K562 (cell line): ENCODE measurements around the gene RSRP1. TPM values are rescaled to one million over a fixed set of nuclear protein-coding genes. Genes with fewer than 3 reads are reported as not detected.
A peak's percentile ranks its signal among the peaks of the same experiment; 100 is the strongest.

Experiments used
- ARNT ChIP-seq, 2 experiments: fragments of 450-650 bp; IDR thresholded peaks; 2 replicates each; pipeline ENCODE4 v1.6.1; 2016; ENCODE audit warnings: mild to moderate bottlenecking in 1 of 2
- ESRRB ChIP-seq: fragments of 250-450 bp; sonication (Bioruptor Pico); IDR thresholded peaks from 2 replicates; pipeline ENCODE4 v1.5.0; 2020; ENCODE audit warnings: mild to moderate bottlenecking, moderate library complexity, borderline replicate concordance
- ETV5 ChIP-seq: sonication (generic); formaldehyde crosslinking; IDR thresholded peaks from 2 replicates; pipeline ENCODE4 v1.4.0; 2020; ENCODE audit warnings: low read depth, mild to moderate bottlenecking, missing genetic modification reagents
- HDAC1 ChIP-seq, 2 experiments: fragments of 450-650 bp; IDR thresholded peaks; 2 replicates each; pipeline ENCODE4 v1.6.1; 2016 to 2017; ENCODE audit warnings: inconsistent platforms in 1 of 2, mild to moderate bottlenecking in 1 of 2, moderate library complexity in 1 of 2
- HNRNPUL1 ChIP-seq: fragments of 200-400 bp; formaldehyde crosslinking; IDR thresholded peaks from 2 replicates; pipeline ENCODE4 v1.6.1; 2017; ENCODE audit warnings: low read length
- KDM1A ChIP-seq, 2 experiments: fragments of 450-650 bp; IDR thresholded peaks; 2 replicates each; pipeline ENCODE4 v1.6.1; 2016; ENCODE audit warnings: mild to moderate bottlenecking in 2 of 2
- LEF1 ChIP-seq: fragments of 450-650 bp; IDR thresholded peaks from 2 replicates; pipeline ENCODE4 v1.6.1; 2016; ENCODE audit warnings: mild to moderate bottlenecking
- NR2C2 ChIP-seq, 2 experiments: fragments of 200-800 bp in 1 of 2; sonication (Bioruptor generic) in 1 of 2; sonication (generic) in 1 of 2; formaldehyde crosslinking in 1 of 2; IDR thresholded peaks; 2 replicates each; pipeline versions ENCODE4 v1.6.1 to v1.8.0; 2016 to 2022; ENCODE audit warnings: mild to moderate bottlenecking in 1 of 2, missing compliant biosample characterization in 1 of 2, missing genetic modification characterization in 1 of 2, missing genetic modification reagents in 1 of 2
- OTX1 ChIP-seq: fragments of 450-650 bp; formaldehyde crosslinking; IDR thresholded peaks from 2 replicates; pipeline ENCODE4 v1.4.0; 2022; ENCODE audit warnings: mild to moderate bottlenecking
- SMAD1 ChIP-seq: fragments of 150-350 bp; IDR thresholded peaks from 2 replicates; pipeline ENCODE4 v1.6.1; 2014; ENCODE audit warnings: low read length, low read depth; ENCODE audit not compliant: partially characterized antibody
- TBL1XR1 ChIP-seq, 2 experiments: IDR thresholded peaks; 2 replicates each; pipeline ENCODE4 v1.6.1; 2012; ENCODE audit warnings: improper control_type of control experiment in 2 of 2, low read length in 2 of 2, mild to moderate bottlenecking in 1 of 2
- TSC22D4 ChIP-seq: fragments of 450-650 bp; IDR thresholded peaks from 2 replicates; pipeline ENCODE4 v1.6.1; 2016; ENCODE audit warnings: missing genetic modification characterization, missing biosample characterization, control low read depth
- ZNF121 ChIP-seq: sonication (generic); formaldehyde crosslinking; conservative IDR thresholded peaks from 2 replicates; pipeline ENCODE4 v1.8.0; 2022; ENCODE audit warnings: missing genetic modification reagents
- ZNF133 ChIP-seq: fragments of 250-450 bp; sonication (Bioruptor Pico); IDR thresholded peaks from 2 replicates; pipeline ENCODE4 v1.4.0; 2020; ENCODE audit warnings: mild to moderate bottlenecking
- ZNF197 ChIP-seq: fragments of 200-800 bp; sonication (Bioruptor generic); IDR thresholded peaks from 2 replicates; pipeline ENCODE4 v1.6.1; 2016; ENCODE audit warnings: low read depth, missing genetic modification characterization, missing compliant biosample characterization
- ZNF324 ChIP-seq: fragments of 250-450 bp; sonication (Bioruptor Pico); IDR thresholded peaks from 2 replicates; pipeline ENCODE4 v1.4.0; 2020; ENCODE audit warnings: mild to moderate bottlenecking
- ZNF347 ChIP-seq: fragments of 450-650 bp; formaldehyde crosslinking; IDR thresholded peaks from 2 replicates; pipeline ENCODE4 v1.4.0; 2020; ENCODE audit warnings: low read depth, mild to moderate bottlenecking, moderate library complexity
- polyA plus RNA-seq, 8 experiments: library from polyadenylated mRNA; depleted of rRNA in 4 of 8; stranded (reverse) in 5 of 8; unstranded in 3 of 8; fragments of >200 nt; fragmentation: Nextera tagmentation in 2 of 8; fragmentation: Illumina TruSeq in 1 of 8; extraction: Ambion mirVana in 2 of 8; extraction: Trizol in 1 of 8; gene quantifications; 2 replicates each; pipeline versions ENCODE4 v1.2.1 to v1.2.3, GENCODE V29; 2011 to 2014; ENCODE audit warnings: inconsistent platforms in 1 of 8, missing spikeins in 1 of 8
- total RNA-seq, 7 experiments: library from RNA; depleted of rRNA in 6 of 7; stranded (reverse); fragments of >200 nt in 6 of 7; fragmentation: Illumina TruSeq in 2 of 7; extraction: Trizol in 2 of 7; gene quantifications; 2 replicates each; pipeline versions ENCODE4 v1.2.1 to v1.2.3, GENCODE V29; 2011 to 2021; ENCODE audit warnings: low replicate concordance in 1 of 7
- TF ChIP-seq, protein P1 (sequence below): sonication (generic); formaldehyde crosslinking; IDR thresholded peaks from 2 replicates; pipeline ENCODE4 v1.8.0; 2022; ENCODE audit warnings: mild to moderate bottlenecking, missing genetic modification reagents, borderline replicate concordance
- TF ChIP-seq, protein P2 (sequence below): sonication (generic); formaldehyde crosslinking; IDR thresholded peaks from 2 replicates; pipeline ENCODE4 v1.8.0; 2022; ENCODE audit warnings: mild to moderate bottlenecking, low read depth, missing genetic modification reagents
- TF ChIP-seq, protein P3 (sequence below): fragments of 450-650 bp; IDR thresholded peaks from 2 replicates; pipeline ENCODE4 v1.7.0; 2016; ENCODE audit warnings: borderline replicate concordance
- TF ChIP-seq, protein P4 (sequence below): fragments of 250-450 bp; sonication (Bioruptor Pico); IDR thresholded peaks from 2 replicates; pipeline ENCODE4 v1.8.0; 2022; ENCODE audit warnings: inconsistent platforms, mild to moderate bottlenecking, moderate library complexity, borderline replicate concordance

RSRP1 gene
- total and polyA plus RNA-seq, 9 of the 15 experiments (the other 6 are each of a cell fraction or from before 2014, with no cell fraction given), result 27.2 to 283 (median 146) TPM

DNA sequence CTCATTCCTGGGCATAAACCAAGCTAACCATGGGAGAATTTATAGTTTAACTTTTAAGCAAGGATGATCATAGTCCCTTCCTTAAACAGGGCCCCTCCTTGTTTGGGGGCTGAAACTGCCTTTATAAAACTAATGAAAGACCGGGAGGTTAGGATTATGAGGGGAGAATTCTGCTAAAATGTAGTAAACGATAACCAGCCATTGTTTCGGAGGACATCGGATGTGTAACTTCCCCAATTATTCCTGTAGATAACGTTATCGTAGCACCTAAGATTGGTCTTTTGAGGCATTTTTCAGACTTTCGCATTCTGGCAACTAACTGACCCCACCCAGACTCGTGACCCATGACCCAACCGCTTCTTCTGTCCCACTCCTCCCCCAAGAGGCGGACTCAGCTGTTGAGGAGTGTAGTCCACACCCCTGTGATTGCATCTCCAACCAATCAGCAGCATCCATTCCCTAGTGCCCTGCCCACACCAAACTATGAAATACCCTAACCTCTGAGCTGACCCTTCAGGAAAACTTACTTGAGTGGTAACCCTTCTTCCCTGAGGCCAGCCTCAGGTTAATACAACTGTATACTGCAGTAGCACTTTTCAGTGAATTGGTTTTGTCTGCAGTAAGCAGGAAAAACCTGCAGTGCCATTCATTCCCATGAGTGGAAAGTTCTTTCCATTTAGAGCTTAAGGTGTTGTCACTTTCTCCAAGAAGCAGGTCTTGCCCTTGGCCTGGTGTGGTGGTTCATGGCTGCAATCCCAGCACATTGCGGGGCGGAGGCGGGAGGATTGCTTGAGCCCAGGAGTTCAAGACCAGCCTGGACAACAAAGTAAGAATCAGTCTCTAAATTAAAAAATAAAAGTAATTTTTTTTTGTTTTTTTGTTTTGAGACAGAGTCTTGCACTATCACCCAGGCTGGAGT is 14.1 kb downstream of the RSRP1 start (continued):
- TF ChIP-seq, protein P1, sequence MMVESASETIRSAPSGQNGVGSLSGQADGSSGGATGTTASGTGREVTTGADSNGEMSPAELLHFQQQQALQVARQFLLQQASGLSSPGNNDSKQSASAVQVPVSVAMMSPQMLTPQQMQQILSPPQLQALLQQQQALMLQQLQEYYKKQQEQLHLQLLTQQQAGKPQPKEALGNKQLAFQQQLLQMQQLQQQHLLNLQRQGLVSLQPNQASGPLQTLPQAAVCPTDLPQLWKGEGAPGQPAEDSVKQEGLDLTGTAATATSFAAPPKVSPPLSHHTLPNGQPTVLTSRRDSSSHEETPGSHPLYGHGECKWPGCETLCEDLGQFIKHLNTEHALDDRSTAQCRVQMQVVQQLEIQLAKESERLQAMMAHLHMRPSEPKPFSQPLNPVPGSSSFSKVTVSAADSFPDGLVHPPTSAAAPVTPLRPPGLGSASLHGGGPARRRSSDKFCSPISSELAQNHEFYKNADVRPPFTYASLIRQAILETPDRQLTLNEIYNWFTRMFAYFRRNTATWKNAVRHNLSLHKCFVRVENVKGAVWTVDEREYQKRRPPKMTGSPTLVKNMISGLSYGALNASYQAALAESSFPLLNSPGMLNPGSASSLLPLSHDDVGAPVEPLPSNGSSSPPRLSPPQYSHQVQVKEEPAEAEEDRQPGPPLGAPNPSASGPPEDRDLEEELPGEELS (CRISPR knock-in tag), result 0 out of 2 replicates have a peak, but pooled peaks have one; percentile 40
- TF ChIP-seq ESRRB (CRISPR knock-in tag) (no peak), HDAC1 (IDR thresholded peaks at IDR 0.05) (peak in 1 of 2 experiments; percentile 58; a peak in 2 of 4 replicates), ZNF121 (CRISPR knock-in tag) (no peak), SMAD1 (peak; percentile 14), NR2C2 (CRISPR knock-in tag; IDR thresholded peaks at IDR 0.05) (peak; percentile 91), NR2C2 (tag; IDR thresholded peaks at IDR 0.05) (peak; percentile 98), ETV5 (no peak), ZNF133 (CRISPR knock-in tag) (no peak), OTX1 (no peak), HNRNPUL1 (no peak), LEF1 (peak; percentile 80), ZNF197 (CRISPR knock-in tag) (no peak), ZNF324 (CRISPR knock-in tag) (no peak), ZNF347 (CRISPR knock-in tag) (no peak), TBL1XR1 (IDR thresholded peaks at IDR 0.05; ENCODE audit: low read length in 2 of 2) (peak in 1 of 2 experiments; percentile 66; a peak in 2 of 4 replicates), ARNT (IDR thresholded peaks at IDR 0.05) (peak in 1 of 2 experiments; percentile 67; a peak in 3 of 4 replicates), KDM1A (IDR thresholded peaks at IDR 0.05) (peak; percentile 30 to 35; a peak in 2 of 4 replicates), TSC22D4 (tag) (no peak)
- TF ChIP-seq, protein P2, sequence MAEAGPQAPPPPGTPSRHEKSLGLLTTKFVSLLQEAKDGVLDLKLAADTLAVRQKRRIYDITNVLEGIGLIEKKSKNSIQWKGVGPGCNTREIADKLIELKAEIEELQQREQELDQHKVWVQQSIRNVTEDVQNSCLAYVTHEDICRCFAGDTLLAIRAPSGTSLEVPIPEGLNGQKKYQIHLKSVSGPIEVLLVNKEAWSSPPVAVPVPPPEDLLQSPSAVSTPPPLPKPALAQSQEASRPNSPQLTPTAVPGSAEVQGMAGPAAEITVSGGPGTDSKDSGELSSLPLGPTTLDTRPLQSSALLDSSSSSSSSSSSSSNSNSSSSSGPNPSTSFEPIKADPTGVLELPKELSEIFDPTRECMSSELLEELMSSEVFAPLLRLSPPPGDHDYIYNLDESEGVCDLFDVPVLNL (CRISPR knock-in tag), result no peak
- TF ChIP-seq, protein P3, sequence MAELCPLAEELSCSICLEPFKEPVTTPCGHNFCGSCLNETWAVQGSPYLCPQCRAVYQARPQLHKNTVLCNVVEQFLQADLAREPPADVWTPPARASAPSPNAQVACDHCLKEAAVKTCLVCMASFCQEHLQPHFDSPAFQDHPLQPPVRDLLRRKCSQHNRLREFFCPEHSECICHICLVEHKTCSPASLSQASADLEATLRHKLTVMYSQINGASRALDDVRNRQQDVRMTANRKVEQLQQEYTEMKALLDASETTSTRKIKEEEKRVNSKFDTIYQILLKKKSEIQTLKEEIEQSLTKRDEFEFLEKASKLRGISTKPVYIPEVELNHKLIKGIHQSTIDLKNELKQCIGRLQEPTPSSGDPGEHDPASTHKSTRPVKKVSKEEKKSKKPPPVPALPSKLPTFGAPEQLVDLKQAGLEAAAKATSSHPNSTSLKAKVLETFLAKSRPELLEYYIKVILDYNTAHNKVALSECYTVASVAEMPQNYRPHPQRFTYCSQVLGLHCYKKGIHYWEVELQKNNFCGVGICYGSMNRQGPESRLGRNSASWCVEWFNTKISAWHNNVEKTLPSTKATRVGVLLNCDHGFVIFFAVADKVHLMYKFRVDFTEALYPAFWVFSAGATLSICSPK, result no peak
- TF ChIP-seq, protein P4, sequence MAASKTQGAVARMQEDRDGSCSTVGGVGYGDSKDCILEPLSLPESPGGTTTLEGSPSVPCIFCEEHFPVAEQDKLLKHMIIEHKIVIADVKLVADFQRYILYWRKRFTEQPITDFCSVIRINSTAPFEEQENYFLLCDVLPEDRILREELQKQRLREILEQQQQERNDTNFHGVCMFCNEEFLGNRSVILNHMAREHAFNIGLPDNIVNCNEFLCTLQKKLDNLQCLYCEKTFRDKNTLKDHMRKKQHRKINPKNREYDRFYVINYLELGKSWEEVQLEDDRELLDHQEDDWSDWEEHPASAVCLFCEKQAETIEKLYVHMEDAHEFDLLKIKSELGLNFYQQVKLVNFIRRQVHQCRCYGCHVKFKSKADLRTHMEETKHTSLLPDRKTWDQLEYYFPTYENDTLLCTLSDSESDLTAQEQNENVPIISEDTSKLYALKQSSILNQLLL (CRISPR knock-in tag), result no peak
